Natural killer cell treated with Interleukin-12 subunit alpha and Interleukin-12 subunit beta and Interleukin-15 and Interleukin-18, amount 100 ng/mL, for 72 hours (primary cell): ENCODE measurements around the gene AFTPH. TPM values are rescaled to one million over a fixed set of nuclear protein-coding genes. Genes with fewer than 3 reads are reported as not detected.

Experiments
- ATAC-seq, 2 donors: fragments of 150-1000 bp; cut with Tn5 transposase in 1 of 2; sonication (Bioruptor Pico), chemical (Tn5 transposase) in 1 of 2; 2 replicates each; pipeline ENCODE4 v1.10.0; 2021
- DNase-seq: peaks from one replicate; pipeline ENCODE4 v3.0.0; 2022; ENCODE audit warnings: low spot score
- H3K27ac Mint-ChIP-seq, 2 donors: 1 replicate in 1 of 2; 2 replicates in 1 of 2; pipeline ENCODE4 v1.8.0; 2022; ENCODE audit warnings: mixed read lengths in 2 of 2, mild to moderate bottlenecking in 1 of 2, moderate library complexity in 1 of 2
- H3K27me3 Mint-ChIP-seq, 2 donors: 1 replicate in 1 of 2; 2 replicates in 1 of 2; pipeline ENCODE4 v1.8.0; 2022; ENCODE audit warnings: mixed read lengths in 2 of 2
- H3K36me3 Mint-ChIP-seq: one replicate; pipeline ENCODE4 v1.8.0; 2022; ENCODE audit warnings: mixed read lengths
- H3K4me1 Mint-ChIP-seq, 2 donors: 1 replicate in 1 of 2; 2 replicates in 1 of 2; pipeline ENCODE4 v1.8.0; 2022; ENCODE audit warnings: low read depth in 2 of 2, mixed read lengths in 2 of 2, mild to moderate bottlenecking in 1 of 2
- H3K4me3 Mint-ChIP-seq: one replicate; pipeline ENCODE4 v1.8.0; 2022; ENCODE audit warnings: mixed read lengths
- H3K9me3 Mint-ChIP-seq: 2 replicates; pipeline ENCODE4 v1.8.0; 2022; ENCODE audit warnings: mixed read lengths
- total RNA-seq, 2 donors: library from RNA; stranded (reverse); gene quantifications; one replicate each; pipeline ENCODE4 v1.2.3, GENCODE V29; 2022

Gene AFTPH
- total RNA-seq, 2 donors from 2014 or later: 38.7 to 49.0 TPM

DNA sequence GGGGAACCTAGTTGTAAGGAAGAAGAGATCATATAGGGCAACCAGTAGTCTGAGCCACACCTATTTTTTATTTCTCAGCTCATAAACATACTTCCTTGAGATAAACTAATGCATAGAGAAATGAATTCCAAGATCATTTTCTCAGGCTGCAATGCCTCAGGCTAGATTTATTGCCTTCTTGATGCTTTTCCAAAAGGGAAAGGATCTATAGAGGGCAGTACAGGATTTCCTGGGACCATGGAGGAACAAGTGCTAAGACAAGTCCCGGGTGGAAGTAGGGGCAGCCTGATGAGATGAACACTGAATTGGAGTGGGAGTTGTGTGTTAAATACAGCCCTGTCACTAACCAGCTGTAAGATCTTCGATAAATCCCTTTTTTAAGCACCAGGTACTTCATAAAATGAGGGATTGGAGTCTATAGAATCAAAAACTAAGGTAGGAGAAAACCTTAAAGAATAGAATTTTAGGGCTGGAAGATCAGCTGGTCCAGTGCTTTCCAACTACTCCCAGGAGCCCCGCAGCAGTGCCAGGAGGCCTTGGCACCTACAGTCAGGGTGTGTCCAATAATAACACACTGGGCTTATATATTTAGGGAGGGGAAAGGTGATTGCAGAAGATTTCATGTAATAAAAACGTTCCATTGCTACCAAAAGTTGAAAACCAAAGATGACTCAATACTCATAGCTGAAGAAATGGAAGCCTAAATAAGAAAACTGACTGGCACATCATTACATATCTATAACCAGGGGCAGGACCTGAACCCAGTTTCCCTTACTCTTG, 71.5 kb downstream of the AFTPH start:
- peaks cover 3 to 7% of the 10 kb centered on the region in 2 donors for H3K4me1 Mint-ChIP-seq
- ATAC-seq (no peak), DNase-seq (no peak)
- no peak overlapping the region for H3K27ac Mint-ChIP-seq
- no peaks in the 10 kb centered on the region for H3K9me3 Mint-ChIP-seq
- no peaks in the 10 kb centered on the region for H3K27me3 Mint-ChIP-seq
- H3K4me3 Mint-ChIP-seq: no peak overlapping the region
- H3K36me3 Mint-ChIP-seq: peaks cover 9% of the 10 kb centered on the region

DNA sequence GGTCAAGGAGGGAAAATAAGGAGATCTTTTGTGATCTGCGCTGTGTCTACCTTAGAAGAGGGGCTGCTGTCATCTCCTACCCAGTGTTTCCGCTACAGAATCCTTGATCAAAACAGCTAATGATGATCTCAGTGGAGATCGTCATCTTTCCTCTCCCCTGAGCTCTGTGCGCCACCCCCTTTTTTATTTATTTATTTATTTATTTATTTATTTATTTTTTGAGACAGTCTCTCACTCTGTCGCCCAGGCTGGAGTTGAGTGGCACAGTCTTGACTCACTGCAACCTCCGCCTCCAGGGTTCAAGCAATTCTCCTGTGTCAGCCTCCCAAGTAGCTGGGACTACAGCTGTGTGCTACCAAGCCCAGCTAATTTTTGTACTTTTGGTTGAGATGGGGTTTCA, 74.1 kb downstream of the AFTPH start:
- H3K27me3 Mint-ChIP-seq: no peaks in the 10 kb centered on the region
- no peak for DNase-seq
- H3K9me3 Mint-ChIP-seq: no peaks in the 10 kb centered on the region
- no peak overlapping the region for H3K4me3 Mint-ChIP-seq
- no peak for ATAC-seq
- peaks cover 0 to 7% of the 10 kb centered on the region in 2 donors for H3K4me1 Mint-ChIP-seq
- no peak overlapping the region for H3K27ac Mint-ChIP-seq
- no peaks in the 10 kb centered on the region for H3K36me3 Mint-ChIP-seq

DNA sequence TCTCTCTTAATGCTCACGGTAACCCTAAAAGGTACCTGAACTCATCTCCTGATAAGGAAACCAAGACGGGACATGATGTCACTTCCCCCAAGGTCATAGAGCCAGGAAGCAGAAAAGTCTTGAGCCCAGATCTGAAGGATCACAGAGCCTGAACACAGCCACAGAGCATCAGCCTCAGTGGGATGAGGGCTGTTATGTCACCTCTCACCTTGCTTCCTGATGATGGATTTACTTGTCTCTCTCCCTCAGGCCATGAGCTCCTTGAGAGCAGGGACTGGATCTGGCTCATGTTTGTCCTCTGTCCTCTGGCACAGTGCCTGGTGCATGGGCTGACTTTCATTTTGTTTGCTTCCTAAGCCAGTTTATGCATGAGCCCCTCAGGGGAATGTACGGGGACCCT, 75.3 kb downstream of the AFTPH start:
- no peaks in the 10 kb centered on the region for H3K36me3 Mint-ChIP-seq
- H3K4me3 Mint-ChIP-seq: no peak overlapping the region
- no peak for DNase-seq
- H3K4me1 Mint-ChIP-seq: peaks cover 0 to 7% of the 10 kb centered on the region in 2 donors
- ATAC-seq: no peak
- H3K9me3 Mint-ChIP-seq: no peaks in the 10 kb centered on the region
- no peak overlapping the region for H3K27ac Mint-ChIP-seq
- H3K27me3 Mint-ChIP-seq: no peaks in the 10 kb centered on the region

DNA sequence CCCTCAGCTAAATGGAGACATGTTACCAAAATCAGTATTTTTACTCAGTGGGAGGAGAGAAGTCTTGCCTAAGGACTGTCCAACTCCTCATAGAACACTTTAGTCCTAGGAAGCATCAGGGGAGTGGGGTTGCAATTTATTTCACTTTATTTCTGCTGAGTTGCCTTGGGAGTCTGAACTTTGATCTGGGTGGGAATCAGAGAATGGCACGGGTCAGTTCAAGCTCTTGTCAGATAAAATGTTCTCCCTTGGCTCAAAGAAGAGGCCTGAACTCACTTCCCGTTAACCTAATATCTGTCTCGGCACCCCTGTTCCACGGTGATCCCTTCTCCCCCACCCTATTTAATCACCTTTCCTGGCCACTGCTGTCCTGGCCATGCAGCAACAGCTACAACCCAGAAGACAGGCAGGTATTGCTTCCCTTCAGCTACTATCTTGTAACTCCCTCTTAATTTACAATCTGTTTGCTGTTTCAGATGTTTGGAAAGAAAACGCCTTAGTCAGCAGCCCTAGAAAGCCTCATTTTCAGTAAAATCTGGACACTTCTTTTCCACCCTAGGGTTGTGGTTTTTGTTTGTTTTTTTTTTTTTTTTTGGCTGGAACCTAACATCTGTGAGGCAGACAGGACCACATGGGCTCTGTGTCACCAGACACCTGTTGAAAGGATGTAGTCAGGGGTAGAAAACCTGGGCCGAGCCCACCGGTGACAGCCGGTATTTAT, 77.1 kb downstream of the AFTPH start:
- no peaks in the 10 kb centered on the region for H3K36me3 Mint-ChIP-seq
- H3K27me3 Mint-ChIP-seq: no peaks in the 10 kb centered on the region
- H3K27ac Mint-ChIP-seq: no peak overlapping the region
- H3K4me1 Mint-ChIP-seq: peaks cover 3 to 10% of the 10 kb centered on the region in 2 donors
- no peak for DNase-seq
- H3K9me3 Mint-ChIP-seq: no peaks in the 10 kb centered on the region
- no peak overlapping the region for H3K4me3 Mint-ChIP-seq
- no peak for ATAC-seq

DNA sequence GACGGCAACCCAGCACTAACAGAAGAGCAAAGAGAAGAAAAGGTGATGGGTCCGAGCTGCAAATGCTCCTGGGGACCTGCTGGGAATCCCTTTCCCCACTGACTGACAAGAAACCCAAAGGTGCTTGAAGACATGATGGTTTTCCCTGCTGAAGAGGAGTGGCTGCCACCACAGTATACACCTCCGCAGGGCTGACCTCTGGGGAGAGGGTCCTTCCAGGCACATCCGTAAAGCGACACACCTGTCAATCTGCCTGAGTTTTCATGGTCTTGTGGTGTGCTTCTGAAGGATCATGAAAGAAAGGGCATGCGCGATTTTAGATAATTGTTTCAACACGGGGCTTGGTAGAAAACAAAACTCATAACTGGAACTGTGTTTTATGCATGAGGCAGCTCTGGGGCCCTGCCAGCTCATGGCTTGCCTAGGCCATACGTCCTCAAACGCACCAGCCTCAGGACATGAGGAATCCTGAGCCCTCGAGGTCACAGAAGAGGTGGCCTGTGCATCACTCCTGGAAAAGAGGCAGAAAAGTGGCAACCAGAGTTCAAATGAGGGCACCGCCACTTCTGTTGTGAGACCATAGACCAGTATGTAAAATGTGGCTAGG, 77.8 kb downstream of the AFTPH start:
- Mint-ChIP-seq H3K27ac (no peak overlapping the region), H3K36me3 (no peaks in the 10 kb centered on the region), H3K4me1 (peaks cover 10 to 17% of the 10 kb centered on the region in 2 donors), H3K9me3 (no peaks in the 10 kb centered on the region), H3K4me3 (no peak overlapping the region), H3K27me3 (no peaks in the 10 kb centered on the region)
- no peak for ATAC-seq
- no peak for DNase-seq

DNA sequence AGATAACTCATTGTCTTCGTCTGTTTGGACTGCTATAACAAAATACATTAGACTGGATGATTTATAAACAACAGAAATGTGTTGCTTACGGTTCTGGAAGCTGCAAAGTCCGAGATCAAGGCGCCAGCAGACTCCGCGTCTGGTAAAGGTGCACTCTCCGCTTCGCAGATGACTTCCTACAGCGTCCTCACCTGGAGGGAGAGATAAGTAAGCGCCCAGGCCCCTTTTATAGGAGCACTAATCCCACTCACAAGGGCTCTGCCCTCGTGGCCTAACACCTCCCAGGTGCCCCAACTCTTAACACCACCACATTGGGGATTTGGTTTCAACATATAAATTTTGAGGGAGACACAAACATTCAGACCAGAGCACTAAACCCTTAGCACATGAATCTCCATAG, 78.3 kb downstream of the AFTPH start:
- Mint-ChIP-seq H3K27me3 (no peaks in the 10 kb centered on the region), H3K4me1 (peaks cover 12 to 22% of the 10 kb centered on the region in 2 donors), H3K4me3 (no peak overlapping the region), H3K36me3 (no peaks in the 10 kb centered on the region), H3K9me3 (no peaks in the 10 kb centered on the region), H3K27ac (no peak overlapping the region)
- DNase-seq: no peak
- ATAC-seq: no peak

DNA sequence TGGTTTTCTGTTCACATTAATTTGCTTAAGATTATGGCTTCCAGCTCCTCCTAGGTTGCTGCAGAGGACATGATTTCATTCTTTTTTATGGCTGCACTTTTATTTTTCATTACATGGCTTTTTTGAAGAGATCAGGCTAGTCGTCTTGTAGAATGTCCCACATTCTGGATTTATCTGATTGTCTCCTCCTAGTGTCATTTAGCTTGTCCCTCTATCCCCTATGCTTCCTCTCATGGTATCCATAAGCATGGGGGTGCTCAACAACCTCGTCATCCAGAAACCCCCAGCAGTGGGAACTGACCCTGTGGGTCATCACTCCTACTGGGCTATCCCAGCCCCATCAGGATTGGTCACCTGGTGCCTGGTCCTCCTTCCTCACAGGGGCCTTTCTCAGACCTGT, 80.0 kb downstream of the AFTPH start:
- no peak for DNase-seq
- no peak for ATAC-seq
- Mint-ChIP-seq H3K27me3 (no peaks in the 10 kb centered on the region), H3K9me3 (no peaks in the 10 kb centered on the region), H3K4me3 (no peak overlapping the region), H3K27ac (peak overlapping the region in 1 of 2 donors; percentile 52), H3K36me3 (no peaks in the 10 kb centered on the region), H3K4me1 (peaks cover 18 to 30% of the 10 kb centered on the region in 2 donors)

DNA sequence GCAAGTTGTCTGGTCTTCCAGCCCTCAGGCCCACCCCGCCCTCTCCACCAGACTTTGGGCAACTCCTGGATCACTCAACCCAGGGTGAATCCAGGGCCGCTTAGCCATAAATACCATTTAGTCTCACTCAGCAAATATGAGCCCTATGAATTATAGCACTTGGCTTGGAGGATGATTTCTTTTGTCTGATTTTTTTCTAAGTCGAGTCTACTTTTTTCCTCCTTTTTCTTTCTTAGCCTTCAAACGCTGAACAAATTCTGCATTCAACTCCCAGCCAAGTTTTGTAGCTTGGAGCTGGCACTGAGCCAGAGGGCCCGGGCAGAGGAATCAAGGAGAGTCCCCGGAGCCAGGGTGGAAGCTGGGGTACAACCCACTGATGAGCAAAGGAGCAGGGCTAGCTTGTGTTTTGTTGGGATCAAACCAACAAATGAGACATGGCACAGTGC, 80.9 kb downstream of the AFTPH start:
- no peaks in the 10 kb centered on the region for H3K27me3 Mint-ChIP-seq
- H3K27ac Mint-ChIP-seq: peak overlapping the region in 1 of 2 donors; percentile 52
- DNase-seq: no peak
- peaks cover 18 to 27% of the 10 kb centered on the region in 2 donors for H3K4me1 Mint-ChIP-seq
- H3K4me3 Mint-ChIP-seq: no peak overlapping the region
- no peak for ATAC-seq
- no peaks in the 10 kb centered on the region for H3K9me3 Mint-ChIP-seq
- no peaks in the 10 kb centered on the region for H3K36me3 Mint-ChIP-seq

DNA sequence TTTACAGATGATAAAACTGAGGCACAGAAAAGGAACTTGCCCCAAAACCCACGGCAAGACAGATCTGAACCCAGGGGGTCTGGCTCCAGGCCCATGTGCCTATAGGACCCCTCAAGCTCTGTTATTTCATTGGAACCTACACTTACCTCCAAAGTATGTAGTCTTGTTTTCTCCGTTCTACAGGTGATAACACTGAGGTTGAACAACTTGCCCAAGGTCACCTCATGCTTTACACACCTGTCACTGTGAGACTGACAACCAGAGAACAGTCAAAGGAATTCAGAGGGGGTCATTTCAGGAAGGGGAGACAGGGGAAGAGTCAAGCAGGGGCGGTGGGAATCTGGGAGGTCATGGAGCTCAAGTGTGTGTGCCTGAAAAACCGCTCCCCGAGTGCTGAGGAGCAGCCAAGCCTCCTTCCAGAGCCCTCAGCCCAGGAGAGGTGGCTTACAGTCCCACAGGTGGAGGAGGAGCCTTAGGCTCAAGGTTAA, 81.9 kb downstream of the AFTPH start:
- no peaks in the 10 kb centered on the region for H3K36me3 Mint-ChIP-seq
- no peak for ATAC-seq
- no peaks in the 10 kb centered on the region for H3K27me3 Mint-ChIP-seq
- peaks cover 18 to 27% of the 10 kb centered on the region in 2 donors for H3K4me1 Mint-ChIP-seq
- no peaks in the 10 kb centered on the region for H3K9me3 Mint-ChIP-seq
- peak overlapping the region; percentile 54 to 56 for H3K27ac Mint-ChIP-seq
- DNase-seq: no peak
- peak overlapping the region; percentile 65 for H3K4me3 Mint-ChIP-seq

DNA sequence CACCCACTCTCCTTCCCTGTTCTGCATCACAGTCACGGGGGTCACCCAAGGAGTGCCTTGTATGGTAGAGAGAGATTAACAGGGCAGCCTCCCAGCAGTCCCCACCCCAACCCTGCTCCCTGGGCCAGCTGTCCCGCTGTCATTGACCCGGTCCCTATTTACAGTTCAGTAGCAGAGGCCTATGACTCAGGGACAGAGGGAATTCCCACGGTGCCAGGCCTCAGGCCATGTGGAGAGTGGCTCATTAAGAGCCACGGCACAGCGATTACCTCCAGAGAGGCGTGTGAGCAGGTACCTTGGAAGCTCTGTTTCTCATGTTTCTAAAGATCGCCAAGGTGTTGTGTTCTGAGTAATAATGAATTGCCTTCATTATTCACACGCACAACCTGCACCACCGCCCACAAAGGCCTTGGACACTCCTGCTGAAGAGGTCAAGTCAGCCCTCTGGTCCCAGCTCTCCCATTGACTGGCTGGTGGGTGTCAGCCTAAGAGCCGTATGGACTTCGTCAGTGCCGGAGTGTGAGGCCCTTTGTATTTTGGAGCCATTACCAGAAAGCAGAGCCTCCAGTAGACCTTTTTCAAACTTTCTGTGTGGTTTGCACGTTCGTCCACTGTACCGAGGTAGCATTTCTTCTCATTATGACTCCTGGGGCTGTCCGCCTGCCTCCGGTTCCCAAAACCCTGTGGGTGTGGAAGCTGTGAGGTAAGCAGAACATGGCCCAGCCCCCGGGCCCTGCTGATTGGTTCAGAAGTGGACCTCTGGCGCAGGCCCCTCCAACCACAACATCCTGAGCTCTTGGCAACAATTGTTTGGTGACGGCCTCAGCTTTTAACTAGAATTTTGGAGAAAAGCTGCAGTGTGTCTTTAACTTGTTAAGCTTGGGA, 82.6 kb downstream of the AFTPH start:
- Mint-ChIP-seq H3K4me1 (peaks cover 18 to 27% of the 10 kb centered on the region in 2 donors), H3K9me3 (no peaks in the 10 kb centered on the region), H3K4me3 (peak overlapping the region; percentile 65), H3K27ac (peak overlapping the region; percentile 54 to 56), H3K36me3 (no peaks in the 10 kb centered on the region), H3K27me3 (no peaks in the 10 kb centered on the region)
- DNase-seq (peak; percentile 92), ATAC-seq (peak; percentile 96 to 97)

DNA sequence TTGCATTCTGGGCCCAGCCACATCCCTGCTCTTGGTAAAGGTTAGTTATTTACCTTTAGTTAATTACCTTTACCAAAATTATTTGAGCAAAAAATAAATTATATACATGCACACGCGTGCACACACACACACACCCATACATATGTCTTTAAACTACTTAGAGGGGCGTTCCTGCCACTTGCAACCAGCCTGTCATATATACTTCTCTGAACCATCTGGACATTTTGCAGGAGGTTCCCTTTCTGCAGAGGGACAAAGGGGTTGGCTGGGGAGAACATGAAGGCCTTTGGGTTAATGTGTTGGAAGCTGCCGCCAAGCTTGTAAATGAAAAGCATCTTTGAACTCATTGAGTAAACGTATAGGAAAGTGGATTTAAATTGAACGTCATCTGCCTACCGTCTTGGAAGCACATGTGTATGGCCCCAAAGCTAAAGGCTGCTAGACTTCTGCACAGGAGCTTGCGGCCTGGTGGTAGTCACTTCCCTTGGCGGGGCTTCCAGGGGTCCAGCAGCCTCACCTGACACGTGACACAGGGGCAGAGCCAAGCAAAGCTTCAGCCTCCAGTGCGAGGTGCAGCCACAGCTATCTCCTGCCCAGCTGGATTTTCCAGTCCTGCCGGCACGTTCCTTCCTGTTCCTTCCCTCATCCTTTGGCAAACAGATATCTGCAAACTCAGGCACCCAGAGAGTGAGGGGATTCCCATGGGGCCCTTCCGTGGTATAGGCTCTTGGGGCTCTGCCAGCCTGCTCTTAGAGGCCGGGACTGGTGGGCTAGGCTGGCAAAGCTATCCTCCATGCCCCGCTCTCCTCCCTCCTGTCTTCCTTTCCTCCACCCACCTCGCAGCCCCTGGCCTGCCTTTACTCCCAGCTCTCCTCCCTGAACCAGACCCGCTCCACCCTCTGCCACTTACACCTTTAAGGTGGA, 83.5 kb downstream of the AFTPH start:
- Mint-ChIP-seq H3K27me3 (no peaks in the 10 kb centered on the region), H3K4me1 (peaks cover 18 to 27% of the 10 kb centered on the region in 2 donors), H3K4me3 (peak overlapping the region; percentile 74), H3K9me3 (no peaks in the 10 kb centered on the region), H3K27ac (peak overlapping the region; percentile 62 to 73), H3K36me3 (no peaks in the 10 kb centered on the region)
- ATAC-seq: no peak
- DNase-seq: peak; percentile 55

DNA sequence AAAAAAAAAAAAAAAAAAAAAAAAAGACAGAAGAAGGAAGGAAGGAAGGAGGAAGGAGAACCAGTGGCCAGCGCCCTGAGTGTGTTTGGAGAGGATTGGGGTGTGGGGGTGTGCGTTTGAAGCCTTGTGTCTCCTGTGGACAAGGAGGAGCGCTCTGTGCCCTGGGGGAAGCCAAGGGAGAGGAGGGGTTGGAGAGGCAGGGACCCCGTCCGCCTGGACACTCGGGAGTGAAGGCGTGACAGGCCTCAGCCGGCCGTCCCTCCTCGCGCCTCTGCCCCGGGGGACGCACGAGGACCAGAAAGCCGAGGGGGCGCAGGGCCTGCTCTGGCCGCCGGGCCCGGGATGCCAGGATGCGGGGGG, 84.7 kb downstream of the AFTPH start:
- Mint-ChIP-seq H3K27me3 (no peaks in the 10 kb centered on the region), H3K27ac (peak overlapping the region; percentile 62 to 73), H3K36me3 (no peaks in the 10 kb centered on the region), H3K4me3 (peak overlapping the region; percentile 74), H3K9me3 (no peaks in the 10 kb centered on the region), H3K4me1 (peaks cover 18 to 27% of the 10 kb centered on the region in 2 donors)
- peak in 1 of 2 donors; percentile 14 for ATAC-seq
- no peak for DNase-seq
